Natural killer cell (primary cell): ENCODE results near the gene HMCN1. TPM values are rescaled to one million over a fixed set of nuclear protein-coding genes. Genes with fewer than 3 reads are reported as not detected.

ENCODE experiments used
- ATAC-seq, 3 donors: fragments of 150-1000 bp in 2 of 3; fragments of 200-7000 bp in 1 of 3; cut with Tn5 transposase; 1 replicate in 1 of 3; 2 replicates in 2 of 3; pipeline ENCODE4 v1.10.0; 2021; ENCODE audit warnings: mild to moderate bottlenecking in 2 of 3, moderate library complexity in 2 of 3
- DNase-seq, 2 donors: peaks; one replicate each; pipeline versions ENCODE4 v3.0.0 to v3.0.0-alpha.2; 2013 to 2021; ENCODE audit warnings: mixed read lengths in 1 of 2
- H3K27ac ChIP-seq: one replicate; pipeline ENCODE4 v1.5.1; 2013; ENCODE audit warnings: mild to moderate bottlenecking, low read length
- H3K27me3 ChIP-seq: one replicate; pipeline ENCODE4 v1.6.1; 2013; ENCODE audit warnings: low read length; ENCODE audit not compliant: control insufficient read depth, insufficient read depth
- H3K36me3 ChIP-seq: one replicate; pipeline ENCODE4 v1.6.1; 2013; ENCODE audit warnings: low read length; ENCODE audit not compliant: control insufficient read depth, insufficient read depth
- H3K4me1 ChIP-seq: one replicate; pipeline ENCODE4 v1.6.1; 2013; ENCODE audit warnings: low read length; ENCODE audit not compliant: control insufficient read depth, insufficient read depth
- H3K4me3 ChIP-seq: one replicate; pipeline ENCODE4 v1.5.1; 2013; ENCODE audit warnings: low read length
- H3K9me3 ChIP-seq: one replicate; pipeline ENCODE4 v1.6.1; 2013; ENCODE audit warnings: low read length; ENCODE audit not compliant: control insufficient read depth, insufficient read depth
- H3K27ac Mint-ChIP-seq, 2 donors: one replicate each; pipeline ENCODE4 v1.8.0; 2022; ENCODE audit warnings: mild to moderate bottlenecking in 2 of 2, mixed read lengths in 2 of 2, moderate library complexity in 1 of 2
- H3K27me3 Mint-ChIP-seq, 2 donors: one replicate each; pipeline ENCODE4 v1.8.0; 2022; ENCODE audit warnings: low read depth in 2 of 2, mixed read lengths in 2 of 2
- H3K36me3 Mint-ChIP-seq: one replicate; pipeline ENCODE4 v1.8.0; 2022; ENCODE audit warnings: mixed read lengths
- H3K4me1 Mint-ChIP-seq, 2 donors: one replicate each; pipeline ENCODE4 v1.8.0; 2022; ENCODE audit warnings: mixed read lengths in 2 of 2
- H3K4me3 Mint-ChIP-seq: one replicate; pipeline ENCODE4 v1.8.0; 2022; ENCODE audit warnings: mild to moderate bottlenecking, moderate library complexity, mixed read lengths
- H3K9me3 Mint-ChIP-seq, 2 donors: one replicate each; pipeline ENCODE4 v1.8.0; 2022; ENCODE audit warnings: mixed read lengths in 2 of 2
- WGBS: methylation state at CpG from one replicate; pipeline ENCODE4 v1.1.7; 2013; ENCODE audit warnings: missing lambda C conversion rate; ENCODE audit not compliant: insufficient coverage; 5-methylcytosine and 5-hydroxymethylcytosine counted together
- intact Hi-C: fragments of 100-400 bp; cut with micrococcal nuclease; formaldehyde crosslinking; loops from one replicate; pipeline ENCODE4 v1.14.2; 2022
- total RNA-seq, 4 donors: library from RNA; stranded (reverse); fragments of 120-200 nt in 1 of 4; gene quantifications; one replicate each; pipeline versions ENCODE4 v1.2.3 to v1.2.4, GENCODE V29; 2013 to 2022
- TF ChIP-seq, protein P1 (sequence below): fragments of 200-600 bp; IDR thresholded peaks from one replicate; pipeline ENCODE4 v1.8.0; 2022; ENCODE audit warnings: antibody characterized with exemption

HMCN1 gene
- total RNA-seq, 3 donors from 2014 or later (not counting 1 experiment from before 2014, with no cell fraction given) = 0.02 to 0.45 (median 0.39) TPM

DNA sequence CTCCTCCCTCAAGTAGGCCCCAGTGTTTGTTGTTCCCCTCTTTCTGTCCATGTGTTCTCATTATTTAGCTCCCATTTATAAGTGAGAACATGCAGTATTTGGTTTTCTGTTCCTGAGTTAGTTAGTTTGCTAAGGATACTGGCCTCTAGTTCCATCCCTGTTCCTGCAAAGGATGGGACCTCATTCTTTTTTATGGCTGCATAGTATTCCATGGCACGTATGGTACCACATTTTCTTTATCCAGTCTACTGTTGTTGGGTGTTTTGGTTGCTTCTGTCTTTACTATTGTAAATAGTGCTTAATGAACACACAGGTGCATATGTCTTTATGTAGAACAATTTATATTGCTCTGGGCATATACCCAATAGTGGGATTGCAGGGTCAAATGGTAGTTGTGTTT is 408.0 kb downstream of the HMCN1 start:
- Histone ChIP-seq H3K27me3 (no peaks in the 10 kb centered on the region), H3K4me1 (no peaks in the 10 kb centered on the region), H3K36me3 (no peaks in the 10 kb centered on the region), H3K4me3 (no peak overlapping the region), H3K9me3 (no peaks in the 10 kb centered on the region), H3K27ac (no peak overlapping the region)
- intact Hi-C loops = no loop called here
- Mint-ChIP-seq H3K27ac (no peak overlapping the region), H3K27me3 (no peaks in the 10 kb centered on the region), H3K4me3 (no peak overlapping the region), H3K9me3 (peaks cover 4 to 6% of the 10 kb centered on the region in 2 donors), H3K36me3 (no peaks in the 10 kb centered on the region), H3K4me1 (no peaks in the 10 kb centered on the region)
- TF ChIP-seq, protein P1, sequence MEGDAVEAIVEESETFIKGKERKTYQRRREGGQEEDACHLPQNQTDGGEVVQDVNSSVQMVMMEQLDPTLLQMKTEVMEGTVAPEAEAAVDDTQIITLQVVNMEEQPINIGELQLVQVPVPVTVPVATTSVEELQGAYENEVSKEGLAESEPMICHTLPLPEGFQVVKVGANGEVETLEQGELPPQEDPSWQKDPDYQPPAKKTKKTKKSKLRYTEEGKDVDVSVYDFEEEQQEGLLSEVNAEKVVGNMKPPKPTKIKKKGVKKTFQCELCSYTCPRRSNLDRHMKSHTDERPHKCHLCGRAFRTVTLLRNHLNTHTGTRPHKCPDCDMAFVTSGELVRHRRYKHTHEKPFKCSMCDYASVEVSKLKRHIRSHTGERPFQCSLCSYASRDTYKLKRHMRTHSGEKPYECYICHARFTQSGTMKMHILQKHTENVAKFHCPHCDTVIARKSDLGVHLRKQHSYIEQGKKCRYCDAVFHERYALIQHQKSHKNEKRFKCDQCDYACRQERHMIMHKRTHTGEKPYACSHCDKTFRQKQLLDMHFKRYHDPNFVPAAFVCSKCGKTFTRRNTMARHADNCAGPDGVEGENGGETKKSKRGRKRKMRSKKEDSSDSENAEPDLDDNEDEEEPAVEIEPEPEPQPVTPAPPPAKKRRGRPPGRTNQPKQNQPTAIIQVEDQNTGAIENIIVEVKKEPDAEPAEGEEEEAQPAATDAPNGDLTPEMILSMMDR = no peak
- DNase-seq (no peak), ATAC-seq (no peak)
- 86% methylated on average over 1 of the region's 1 CpG for WGBS

DNA sequence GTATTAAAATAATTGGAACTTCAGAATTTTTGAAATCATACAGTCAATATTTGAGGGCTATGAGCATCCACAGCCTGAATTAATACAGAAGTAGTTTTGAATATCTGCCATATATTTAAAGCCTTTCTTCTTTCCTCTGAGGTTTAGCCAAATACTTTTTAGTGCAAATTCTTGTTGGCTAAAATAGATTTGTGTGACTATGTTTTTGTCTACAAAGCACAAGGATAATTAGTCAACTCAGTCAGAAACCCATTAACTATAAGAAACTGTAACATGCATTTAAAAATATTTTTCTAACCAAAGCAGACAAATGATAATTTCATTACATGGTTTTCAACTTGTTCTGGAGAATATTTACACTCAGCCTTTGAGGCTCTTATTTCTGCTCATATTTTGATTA is 408.7 kb downstream of the HMCN1 start:
- H3K36me3 ChIP-seq = no peaks in the 10 kb centered on the region
- DNase-seq (no peak), ATAC-seq (no peak)
- Mint-ChIP-seq H3K27me3 (no peaks in the 10 kb centered on the region), H3K27ac (no peak overlapping the region), H3K4me3 (no peak overlapping the region), H3K4me1 (no peaks in the 10 kb centered on the region), H3K36me3 (no peaks in the 10 kb centered on the region), H3K9me3 (peaks cover 4 to 7% of the 10 kb centered on the region in 2 donors)
- no peaks in the 10 kb centered on the region for H3K27me3 ChIP-seq
- no peaks in the 10 kb centered on the region for H3K4me1 ChIP-seq
- intact Hi-C loops = no loop called here
- H3K9me3 ChIP-seq = no peaks in the 10 kb centered on the region
- H3K27ac ChIP-seq = no peak overlapping the region
- TF ChIP-seq, protein P1 = no peak
- no peak overlapping the region for H3K4me3 ChIP-seq

DNA sequence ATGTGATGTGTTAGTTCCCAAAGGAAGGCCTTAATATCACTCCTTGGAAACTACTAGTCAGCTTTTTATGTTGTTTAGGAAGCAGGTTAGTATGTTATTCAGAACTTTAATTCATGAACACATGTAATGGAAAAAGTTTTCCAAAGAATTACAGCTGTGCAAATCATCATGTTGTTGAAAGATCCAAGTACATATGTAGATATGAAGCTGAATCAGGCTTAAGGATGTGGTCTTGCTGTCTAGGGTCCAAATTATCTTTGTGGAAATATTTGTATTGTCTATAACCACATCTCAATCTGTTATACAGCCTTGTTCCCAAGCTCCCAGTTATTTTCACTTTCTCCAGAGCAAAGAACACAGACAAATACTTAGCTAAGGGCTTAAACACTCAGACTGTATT is 409.3 kb downstream of the HMCN1 start:
- H3K9me3 Mint-ChIP-seq = peaks cover 4 to 7% of the 10 kb centered on the region in 2 donors
- ATAC-seq (no peak), DNase-seq (no peak)
- no peak overlapping the region for H3K4me3 ChIP-seq
- H3K27ac Mint-ChIP-seq = no peak overlapping the region
- no peaks in the 10 kb centered on the region for H3K36me3 Mint-ChIP-seq
- TF ChIP-seq, protein P1 = no peak
- H3K4me3 Mint-ChIP-seq = no peak overlapping the region
- H3K27me3 ChIP-seq = no peaks in the 10 kb centered on the region
- no peaks in the 10 kb centered on the region for H3K4me1 Mint-ChIP-seq
- no peaks in the 10 kb centered on the region for H3K9me3 ChIP-seq
- no peaks in the 10 kb centered on the region for H3K27me3 Mint-ChIP-seq
- H3K27ac ChIP-seq = no peak overlapping the region
- intact Hi-C loops = no loop called here
- no peaks in the 10 kb centered on the region for H3K36me3 ChIP-seq
- H3K4me1 ChIP-seq = no peaks in the 10 kb centered on the region

DNA sequence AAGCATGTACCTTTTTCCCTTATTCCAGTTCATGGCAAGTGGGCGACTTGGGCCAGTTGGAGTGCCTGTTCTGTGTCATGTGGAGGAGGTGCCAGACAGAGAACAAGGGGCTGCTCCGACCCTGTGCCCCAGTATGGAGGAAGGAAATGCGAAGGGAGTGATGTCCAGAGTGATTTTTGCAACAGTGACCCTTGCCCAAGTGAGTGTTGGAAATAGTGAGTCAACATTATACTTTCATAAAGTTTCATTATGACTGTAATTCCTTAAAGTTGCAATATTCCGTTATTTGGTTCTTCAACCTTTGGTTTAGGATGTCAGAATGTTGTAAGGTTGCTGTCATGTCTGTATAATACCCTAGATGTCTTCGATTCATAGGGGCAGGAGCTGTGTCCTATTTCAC is 410.3 kb downstream of the HMCN1 start:
- no peak overlapping the region for H3K4me3 Mint-ChIP-seq
- intact Hi-C loops = no loop called here
- peaks cover 2 to 7% of the 10 kb centered on the region in 2 donors for H3K9me3 Mint-ChIP-seq
- Histone ChIP-seq H3K27ac (no peak overlapping the region), H3K27me3 (no peaks in the 10 kb centered on the region), H3K36me3 (no peaks in the 10 kb centered on the region), H3K4me3 (no peak overlapping the region), H3K4me1 (no peaks in the 10 kb centered on the region), H3K9me3 (no peaks in the 10 kb centered on the region)
- no peak overlapping the region for H3K27ac Mint-ChIP-seq
- DNase-seq (no peak), ATAC-seq (no peak)
- H3K4me1 Mint-ChIP-seq = no peaks in the 10 kb centered on the region
- 67% methylated on average over 4 of the region's 5 CpGs for WGBS
- no peaks in the 10 kb centered on the region for H3K27me3 Mint-ChIP-seq
- no peaks in the 10 kb centered on the region for H3K36me3 Mint-ChIP-seq
- TF ChIP-seq, protein P1 = no peak
